ENCODE data around the gene JMJD4. TPM values are rescaled to one million over a fixed set of nuclear protein-coding genes. Genes with fewer than 3 reads are reported as not detected.
A peak's percentile ranks its signal among the peaks of the same experiment; 100 is the strongest.

The JMJD4 gene
- total RNA-seq, 4 donors from 2014 or later: 33.4 to 45.3 (median 40.6) TPM

DNA sequence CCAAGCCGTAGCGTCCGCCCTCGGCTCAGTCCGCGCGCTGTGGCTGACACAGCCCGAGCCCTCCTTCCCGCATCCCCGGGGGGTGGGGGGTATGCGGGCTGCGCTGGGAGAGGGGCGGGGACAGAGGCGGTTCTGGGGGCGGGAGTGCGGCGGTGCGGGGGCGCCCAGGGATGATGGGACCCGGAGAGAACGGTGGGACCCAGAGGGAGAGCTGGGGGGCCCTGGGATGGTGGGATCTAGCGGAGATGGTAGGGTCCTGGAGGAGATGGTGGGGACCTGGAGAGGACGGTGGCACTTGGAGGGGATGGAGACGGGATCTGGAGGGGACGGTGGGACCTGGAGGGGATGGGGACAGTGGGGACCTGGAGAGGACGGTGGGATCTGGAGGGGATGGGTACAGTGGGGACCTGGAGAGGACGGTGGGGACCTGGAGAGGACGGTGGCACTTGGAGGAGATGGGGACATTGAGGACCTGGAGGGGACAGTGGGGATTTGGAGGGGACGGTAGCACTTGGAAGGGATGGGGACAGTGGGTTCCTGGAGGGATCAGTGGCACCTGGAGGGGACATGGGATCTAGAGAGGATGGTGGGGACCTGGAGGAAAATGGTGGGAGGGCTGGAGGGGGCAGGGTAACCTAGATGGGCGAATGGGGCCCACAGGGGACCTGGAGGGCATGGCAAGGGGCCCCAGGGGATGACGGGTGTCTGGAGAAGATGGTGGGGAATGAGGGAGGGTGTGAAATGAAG lies 610 bp upstream of the JMJD4 start:
- WGBS, 2 donors: 1 to 2% methylated on average over 22 to 30 of the region's 31 CpGs
- Histone ChIP-seq H3K4me3 (peak overlapping the region; percentile 65 to 94 (median 78)), H3K27me3 (no peaks in the 10 kb centered on the region), H3K9me3 (no peaks in the 10 kb centered on the region), H3K27ac (peak overlapping the region; percentile 72 to 92 (median 86)), H3K36me3 (peaks cover 0 to 37% (median 0%) of the 10 kb centered on the region in 3 donors), H3K4me1 (peaks cover 0 to 43% (median 22%) of the 10 kb centered on the region in 4 donors)
- TF ChIP-seq EP300 (IDR thresholded peaks at IDR 0.05) (no peak), POLR2A (IDR thresholded peaks at IDR 0.05) (no peak)
- TF ChIP-seq, protein P1, sequence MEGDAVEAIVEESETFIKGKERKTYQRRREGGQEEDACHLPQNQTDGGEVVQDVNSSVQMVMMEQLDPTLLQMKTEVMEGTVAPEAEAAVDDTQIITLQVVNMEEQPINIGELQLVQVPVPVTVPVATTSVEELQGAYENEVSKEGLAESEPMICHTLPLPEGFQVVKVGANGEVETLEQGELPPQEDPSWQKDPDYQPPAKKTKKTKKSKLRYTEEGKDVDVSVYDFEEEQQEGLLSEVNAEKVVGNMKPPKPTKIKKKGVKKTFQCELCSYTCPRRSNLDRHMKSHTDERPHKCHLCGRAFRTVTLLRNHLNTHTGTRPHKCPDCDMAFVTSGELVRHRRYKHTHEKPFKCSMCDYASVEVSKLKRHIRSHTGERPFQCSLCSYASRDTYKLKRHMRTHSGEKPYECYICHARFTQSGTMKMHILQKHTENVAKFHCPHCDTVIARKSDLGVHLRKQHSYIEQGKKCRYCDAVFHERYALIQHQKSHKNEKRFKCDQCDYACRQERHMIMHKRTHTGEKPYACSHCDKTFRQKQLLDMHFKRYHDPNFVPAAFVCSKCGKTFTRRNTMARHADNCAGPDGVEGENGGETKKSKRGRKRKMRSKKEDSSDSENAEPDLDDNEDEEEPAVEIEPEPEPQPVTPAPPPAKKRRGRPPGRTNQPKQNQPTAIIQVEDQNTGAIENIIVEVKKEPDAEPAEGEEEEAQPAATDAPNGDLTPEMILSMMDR (IDR thresholded peaks at IDR 0.05): no peak
- DNase-seq (ENCODE audit: low spot score in 2 of 2): no peak

DNA sequence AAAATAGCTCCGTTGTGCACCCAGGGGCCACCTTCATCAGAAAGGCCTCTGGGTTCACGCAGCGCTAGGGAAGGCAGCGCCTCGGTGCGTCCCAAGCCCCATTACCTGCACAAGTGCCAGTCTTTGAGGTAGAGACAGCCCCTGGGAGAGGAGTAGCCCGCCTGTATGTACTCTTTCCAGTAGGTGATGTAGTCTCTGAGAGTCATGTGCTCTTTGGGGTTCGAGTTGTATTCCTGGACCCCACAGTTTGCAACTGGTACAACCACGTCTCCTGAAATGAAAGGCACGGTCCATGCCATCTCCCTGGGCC lies 601 bp downstream of the JMJD4 start:
- WGBS, 2 donors: 1 to 5% methylated on average over 10 of the region's 10 CpGs
- Histone ChIP-seq H3K27me3 (no peaks in the 10 kb centered on the region), H3K4me1 (peaks cover 0 to 53% (median 22%) of the 10 kb centered on the region in 4 donors)

GRCh38 chr1:227733751-227734545 lies 1.2 kb downstream of the JMJD4 start:
- Histone ChIP-seq H3K4me1 (peaks cover 0 to 55% (median 23%) of the 10 kb centered on the region in 4 donors), H3K27ac (peak overlapping the region in 2 of 4 donors; percentile 88 to 92), H3K36me3 (peaks cover 0 to 33% (median 0%) of the 10 kb centered on the region in 3 donors), H3K9me3 (no peaks in the 10 kb centered on the region), H3K27me3 (no peaks in the 10 kb centered on the region), H3K4me3 (peak overlapping the region; percentile 65 to 94 (median 78))
- WGBS, 2 donors: 46 to 64% methylated on average over 19 to 22 of the region's 24 CpGs
- DNase-seq (ENCODE audit: low spot score in 2 of 2): no peak
- TF ChIP-seq EP300 (IDR thresholded peaks at IDR 0.05): no peak
- no peak for TF ChIP-seq POLR2A (IDR thresholded peaks at IDR 0.05)
- TF ChIP-seq, protein P1 (IDR thresholded peaks at IDR 0.05): no peak

More for the DNA sequence above, 601 bp downstream of the JMJD4 start:
- no peak for TF ChIP-seq POLR2A (IDR thresholded peaks at IDR 0.05)
- TF ChIP-seq, protein P1 (IDR thresholded peaks at IDR 0.05): no peak
- no peak for TF ChIP-seq EP300 (IDR thresholded peaks at IDR 0.05)
- Histone ChIP-seq H3K36me3 (peaks cover 0 to 33% (median 0%) of the 10 kb centered on the region in 3 donors), H3K9me3 (no peaks in the 10 kb centered on the region), H3K27ac (peak overlapping the region; percentile 72 to 92 (median 86)), H3K4me3 (peak overlapping the region; percentile 65 to 94 (median 78))
- no peak for DNase-seq (ENCODE audit: low spot score in 2 of 2)

DNA sequence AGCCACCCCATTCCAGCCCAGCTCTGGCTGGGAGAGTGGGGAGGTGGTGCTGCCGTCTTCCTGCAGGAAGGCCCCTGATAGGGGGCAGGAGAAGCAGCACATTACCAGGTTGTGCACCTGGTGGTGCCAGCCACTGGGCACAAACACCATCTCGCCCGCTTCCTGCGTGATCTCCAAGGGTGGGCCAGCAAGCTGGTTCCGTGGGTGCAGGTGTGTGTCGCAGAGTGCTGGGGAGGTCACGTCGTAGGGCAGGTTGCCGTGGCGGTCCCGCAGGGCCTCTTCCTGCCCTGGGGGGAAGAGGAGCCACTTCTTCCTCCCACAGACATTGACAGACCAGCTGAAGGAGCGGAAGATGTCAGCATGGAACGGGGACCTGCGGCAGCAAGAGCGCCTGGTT lies 1.8 kb downstream of the JMJD4 start:
- peaks cover 0 to 33% (median 0%) of the 10 kb centered on the region in 3 donors for H3K36me3 ChIP-seq

More for the DNA sequence above, 1.8 kb downstream of the JMJD4 start:
- 87 to 88% methylated on average over 15 of the region's 15 CpGs for whole genome bisulfite sequencing, 2 donors
- no peak for TF ChIP-seq EP300 (IDR thresholded peaks at IDR 0.05)
- TF ChIP-seq, protein P1 (IDR thresholded peaks at IDR 0.05): no peak
- H3K27me3 ChIP-seq: no peaks in the 10 kb centered on the region
- no peak overlapping the region for H3K4me3 ChIP-seq
- H3K4me1 ChIP-seq: peaks cover 0 to 59% (median 27%) of the 10 kb centered on the region in 4 donors
- H3K9me3 ChIP-seq: no peaks in the 10 kb centered on the region
- H3K27ac ChIP-seq: no peak overlapping the region
- DNase-seq (ENCODE audit: low spot score in 2 of 2): no peak

All from tibial nerve (tissue), 4 donors.